Measurements from ENCODE around the gene NCF2. TPM values are rescaled to one million over a fixed set of nuclear protein-coding genes. Genes with fewer than 3 reads are reported as not detected.

The NCF2 gene
- total RNA-seq, 2 donors from 2014 or later: 0.55 TPM; not detected in 1

DNA sequence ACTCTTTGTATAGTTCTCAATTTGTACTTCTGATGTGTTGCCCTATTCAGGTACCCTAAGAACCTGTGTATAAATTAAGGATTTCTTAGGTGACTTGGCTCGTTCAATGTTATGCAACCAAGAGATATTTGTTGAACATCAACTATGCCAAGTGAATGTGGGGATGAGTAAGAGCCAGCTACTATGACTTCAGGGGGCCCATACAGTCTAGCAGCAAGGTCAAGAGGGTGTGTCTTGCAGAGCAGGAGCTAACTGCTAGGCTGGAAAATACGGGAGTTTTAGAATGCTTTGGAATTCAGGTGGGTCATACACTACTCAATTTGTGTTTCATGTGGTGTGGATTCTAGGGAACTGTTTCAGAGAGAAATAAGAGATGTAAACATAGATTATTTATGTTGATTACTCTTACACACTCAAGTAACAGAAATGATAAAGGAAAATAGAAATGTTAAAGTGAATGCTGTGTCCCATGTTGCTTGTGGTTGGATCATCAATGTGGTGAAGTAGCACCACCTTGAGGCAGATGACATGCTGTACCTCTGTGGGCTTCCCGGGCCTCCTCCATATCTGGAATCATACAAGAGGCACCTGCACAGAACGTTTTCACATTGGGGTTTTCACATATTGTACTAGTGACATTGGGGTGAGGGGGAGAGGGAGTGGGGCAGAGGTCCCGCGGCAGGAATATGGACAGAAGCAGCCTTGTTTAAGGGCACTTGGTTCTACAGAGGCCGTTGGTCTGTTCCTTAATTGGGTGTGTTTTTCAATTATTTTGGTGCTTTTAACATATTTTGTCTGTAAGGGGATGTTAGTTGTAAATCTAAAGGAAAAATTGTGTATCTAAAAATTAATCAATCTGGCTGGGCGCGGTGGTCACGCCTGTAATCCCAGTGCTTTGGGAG is 32.9 kb upstream of the NCF2 start:
- no peaks in the 10 kb centered on the region for H3K9me3 ChIP-seq (ENCODE audit: control insufficient read depth, low read length)
- Mint-ChIP-seq H3K36me3 (ENCODE audit: low read depth) (peaks cover 8% of the 10 kb centered on the region), H3K4me3 (no peak overlapping the region), H3K27ac (no peak overlapping the region), H3K9me3 (no peaks in the 10 kb centered on the region), H3K27me3 (ENCODE audit: insufficient read depth) (no peaks in the 10 kb centered on the region), H3K4me1 (peaks cover 31% of the 10 kb centered on the region)
- H3K4me1 ChIP-seq (ENCODE audit: control insufficient read depth, insufficient read depth, low read length): peaks cover 7% of the 10 kb centered on the region
- H3K4me3 ChIP-seq (ENCODE audit: low read length): no peak overlapping the region
- peaks cover 33% of the 10 kb centered on the region for H3K36me3 ChIP-seq (ENCODE audit: control insufficient read depth, insufficient read depth, low read length)
- H3K27me3 ChIP-seq (ENCODE audit: control insufficient read depth, insufficient read depth, low read length, poor library complexity, severe bottlenecking): no peaks in the 10 kb centered on the region
- peak; percentile 82 for DNase-seq
- no peak overlapping the region for H3K9ac ChIP-seq (ENCODE audit: extremely low read depth, low read length, poor library complexity, severe bottlenecking)
- WGBS, 2 experiments (ENCODE audit: insufficient coverage in 1 of 2, insufficient read length in 1 of 2): 54 to 73% methylated on average over 3 to 10 of the region's 10 CpGs
- H3K27ac ChIP-seq (ENCODE audit: low read depth, low read length): no peak overlapping the region
- peak; percentile 93 for TF ChIP-seq CTCF (conservative IDR thresholded peaks at IDR 0.05)

DNA sequence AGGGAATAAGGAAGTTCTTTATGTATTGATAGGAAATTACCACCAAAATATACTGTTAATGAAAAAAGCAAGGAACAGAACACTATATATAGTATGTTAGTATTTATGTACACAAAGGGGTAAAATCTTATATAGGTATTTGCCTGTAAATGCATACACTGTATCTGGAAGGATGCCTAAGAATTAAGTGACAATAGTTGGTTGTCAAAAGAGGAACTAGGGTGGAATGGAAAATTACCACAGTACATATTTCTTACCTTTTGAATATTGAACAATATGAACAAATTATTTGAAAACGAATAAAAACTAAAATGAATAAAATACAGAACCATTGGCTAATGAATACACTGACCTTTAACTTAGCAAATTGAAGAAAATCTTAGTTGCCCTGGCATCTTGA is 31.8 kb upstream of the NCF2 start:
- peaks cover 23% of the 10 kb centered on the region for H3K36me3 ChIP-seq (ENCODE audit: control insufficient read depth, insufficient read depth, low read length)
- H3K27ac Mint-ChIP-seq: peak overlapping the region; percentile 31
- no peaks in the 10 kb centered on the region for H3K9me3 Mint-ChIP-seq
- no peak overlapping the region for H3K27ac ChIP-seq (ENCODE audit: low read depth, low read length)
- H3K27me3 Mint-ChIP-seq (ENCODE audit: insufficient read depth): no peaks in the 10 kb centered on the region
- H3K4me3 Mint-ChIP-seq: no peak overlapping the region
- peaks cover 2% of the 10 kb centered on the region for H3K36me3 Mint-ChIP-seq (ENCODE audit: low read depth)
- WGBS, 2 experiments (ENCODE audit: insufficient coverage in 1 of 2, insufficient read length in 1 of 2): 89% methylated on average over 1 of the region's 1 CpG; no CpG with 5 or more reads in 1 of the 2 experiments
- DNase-seq: no peak
- peaks cover 34% of the 10 kb centered on the region for H3K4me1 Mint-ChIP-seq
- H3K27me3 ChIP-seq (ENCODE audit: control insufficient read depth, insufficient read depth, low read length, poor library complexity, severe bottlenecking): no peaks in the 10 kb centered on the region
- TF ChIP-seq CTCF (conservative IDR thresholded peaks at IDR 0.05): no peak
- no peaks in the 10 kb centered on the region for H3K9me3 ChIP-seq (ENCODE audit: control insufficient read depth, low read length)
- no peak overlapping the region for H3K4me3 ChIP-seq (ENCODE audit: low read length)
- peaks cover 7% of the 10 kb centered on the region for H3K4me1 ChIP-seq (ENCODE audit: control insufficient read depth, insufficient read depth, low read length)
- H3K9ac ChIP-seq (ENCODE audit: extremely low read depth, low read length, poor library complexity, severe bottlenecking): no peak overlapping the region

- TF ChIP-seq CTCF (conservative IDR thresholded peaks at IDR 0.05): no peak
- peaks cover 2% of the 10 kb centered on the region for H3K36me3 Mint-ChIP-seq (ENCODE audit: low read depth)
- no peak overlapping the region for H3K4me3 ChIP-seq (ENCODE audit: low read length)
- DNase-seq: no peak
- no peak overlapping the region for H3K9ac ChIP-seq (ENCODE audit: extremely low read depth, low read length, poor library complexity, severe bottlenecking)
- H3K27ac ChIP-seq (ENCODE audit: low read depth, low read length): no peak overlapping the region
- H3K27me3 ChIP-seq (ENCODE audit: control insufficient read depth, insufficient read depth, low read length, poor library complexity, severe bottlenecking): no peaks in the 10 kb centered on the region
- no peaks in the 10 kb centered on the region for H3K27me3 Mint-ChIP-seq (ENCODE audit: insufficient read depth)
- no peaks in the 10 kb centered on the region for H3K9me3 ChIP-seq (ENCODE audit: control insufficient read depth, low read length)
- H3K36me3 ChIP-seq (ENCODE audit: control insufficient read depth, insufficient read depth, low read length): peaks cover 7% of the 10 kb centered on the region
- peaks cover 34% of the 10 kb centered on the region for H3K4me1 Mint-ChIP-seq
- no peak overlapping the region for H3K4me3 Mint-ChIP-seq
- H3K9me3 Mint-ChIP-seq: no peaks in the 10 kb centered on the region
- peaks cover 7% of the 10 kb centered on the region for H3K4me1 ChIP-seq (ENCODE audit: control insufficient read depth, insufficient read depth, low read length)
- 65 to 100% methylated on average over 2 of the region's 2 CpGs for WGBS, 2 experiments (ENCODE audit: insufficient coverage in 1 of 2, insufficient read length in 1 of 2)
- H3K27ac Mint-ChIP-seq: no peak overlapping the region
These were observed 30.1 kb upstream of the NCF2 start for GRCh38 chr1:183620311-183620710.
